Testis (tissue), 3 donors: ENCODE data around the gene TWNK. TPM values are rescaled to one million over a fixed set of nuclear protein-coding genes. Genes with fewer than 3 reads are reported as not detected.

ENCODE experiments used
- DNase-seq: peaks from one replicate; pipeline ENCODE4 v3.0.0-alpha.2; 2019
- H3K27ac ChIP-seq, 2 donors: fragments of 200-600 bp; sonication (generic); one replicate each; pipeline ENCODE4 v1.5.1; 2019
- H3K27me3 ChIP-seq: fragments of 200-600 bp; sonication (generic); one replicate; pipeline ENCODE4 v1.5.1; 2019
- H3K36me3 ChIP-seq: fragments of 200-600 bp; sonication (generic); one replicate; pipeline ENCODE4 v1.5.1; 2017; ENCODE audit warnings: low read depth; ENCODE audit errors: missing control alignments
- H3K4me1 ChIP-seq: fragments of 200-600 bp; sonication (generic); one replicate; pipeline ENCODE4 v1.5.1; 2019
- H3K4me3 ChIP-seq, 2 donors: fragments of 200-600 bp; sonication (generic); one replicate each; pipeline ENCODE4 v1.5.1; 2017 to 2019
- H3K9me3 ChIP-seq: fragments of 200-600 bp; sonication (generic); one replicate; pipeline ENCODE4 v1.5.1; 2017
- POLR2A ChIP-seq: fragments of 450-650 bp; IDR thresholded peaks from one replicate; pipeline ENCODE4 v1.6.1; 2017; ENCODE audit warnings: antibody characterized with exemption, mild to moderate bottlenecking, moderate library complexity
- WGBS, 2 donors: methylation state at CpG; one replicate each; pipeline ENCODE4 v1.1.5; 2018; 5-methylcytosine and 5-hydroxymethylcytosine counted together
- intact Hi-C: fragments of 100-400 bp; cut with DNase I; formaldehyde crosslinking; loops from one replicate; pipeline ENCODE4 v1.15.1; 2023; ENCODE audit warnings: low total_unique reads
- polyA plus RNA-seq: library from polyadenylated mRNA; stranded (reverse); fragments of 350-450 nt; fragmentation: Illumina TruSeq; extraction: RNeasy Lipid Tissue Mini Kit (QIAGEN cat#74804); gene quantifications from one replicate; pipeline ENCODE4 v1.2.3, GENCODE V29; 2014; ENCODE audit warnings: low read depth, low replicate concordance; ENCODE audit not compliant: insufficient read depth
- total RNA-seq, 2 donors: library from RNA; depleted of rRNA; stranded (reverse); fragments of >200 nt; gene quantifications; one replicate each; pipeline ENCODE4 v1.2.3, GENCODE V29; 2016
- TF ChIP-seq, protein P1 (sequence below), 3 experiments: fragments of 450-650 bp in 2 of 3; fragments of 200-600 bp in 1 of 3; sonication (generic) in 1 of 3; IDR thresholded peaks; one replicate each; pipeline ENCODE4 v1.5.1; 2016 to 2019; ENCODE audit warnings: antibody characterized with exemption in 3 of 3, mild to moderate bottlenecking in 2 of 3, moderate library complexity in 1 of 3

Gene TWNK
- total and polyA plus RNA-seq, 3 donors from 2014 or later: 24.4 to 31.1 (median 26.4) TPM

DNA sequence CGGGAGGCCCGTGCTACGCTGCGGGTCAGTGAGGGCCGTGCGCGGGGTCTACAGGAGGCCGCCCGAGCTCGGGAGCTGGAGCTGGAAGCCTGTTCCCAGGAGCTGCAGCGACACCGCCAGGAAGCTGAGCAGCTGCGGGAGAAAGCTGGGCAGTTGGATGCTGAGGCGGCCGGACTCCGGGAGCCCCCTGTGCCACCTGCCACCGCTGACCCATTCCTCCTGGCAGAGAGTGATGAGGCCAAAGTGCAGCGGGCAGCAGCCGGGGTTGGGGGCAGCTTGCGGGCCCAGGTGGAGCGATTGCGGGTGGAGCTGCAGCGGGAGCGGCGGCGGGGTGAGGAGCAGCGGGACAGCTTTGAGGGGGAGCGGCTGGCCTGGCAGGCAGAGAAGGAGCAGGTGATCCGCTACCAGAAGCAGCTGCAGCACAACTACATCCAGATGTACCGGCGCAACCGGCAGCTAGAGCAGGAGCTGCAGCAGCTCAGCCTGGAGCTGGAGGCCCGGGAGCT is 19.3 kb downstream of the TWNK start:
- DNase-seq: peak; percentile 44
- Histone ChIP-seq H3K27me3 (no peaks in the 10 kb centered on the region), H3K36me3 (no peaks in the 10 kb centered on the region), H3K4me1 (peaks cover 28% of the 10 kb centered on the region), H3K27ac (peak overlapping the region in 1 of 2 donors; percentile 50), H3K9me3 (no peaks in the 10 kb centered on the region), H3K4me3 (no peak overlapping the region)
- intact Hi-C loops: no loop called here
- WGBS, 2 donors: 72 to 89% methylated on average over 24 to 32 of the region's 33 CpGs
- TF ChIP-seq, protein P1, sequence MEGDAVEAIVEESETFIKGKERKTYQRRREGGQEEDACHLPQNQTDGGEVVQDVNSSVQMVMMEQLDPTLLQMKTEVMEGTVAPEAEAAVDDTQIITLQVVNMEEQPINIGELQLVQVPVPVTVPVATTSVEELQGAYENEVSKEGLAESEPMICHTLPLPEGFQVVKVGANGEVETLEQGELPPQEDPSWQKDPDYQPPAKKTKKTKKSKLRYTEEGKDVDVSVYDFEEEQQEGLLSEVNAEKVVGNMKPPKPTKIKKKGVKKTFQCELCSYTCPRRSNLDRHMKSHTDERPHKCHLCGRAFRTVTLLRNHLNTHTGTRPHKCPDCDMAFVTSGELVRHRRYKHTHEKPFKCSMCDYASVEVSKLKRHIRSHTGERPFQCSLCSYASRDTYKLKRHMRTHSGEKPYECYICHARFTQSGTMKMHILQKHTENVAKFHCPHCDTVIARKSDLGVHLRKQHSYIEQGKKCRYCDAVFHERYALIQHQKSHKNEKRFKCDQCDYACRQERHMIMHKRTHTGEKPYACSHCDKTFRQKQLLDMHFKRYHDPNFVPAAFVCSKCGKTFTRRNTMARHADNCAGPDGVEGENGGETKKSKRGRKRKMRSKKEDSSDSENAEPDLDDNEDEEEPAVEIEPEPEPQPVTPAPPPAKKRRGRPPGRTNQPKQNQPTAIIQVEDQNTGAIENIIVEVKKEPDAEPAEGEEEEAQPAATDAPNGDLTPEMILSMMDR (IDR thresholded peaks at IDR 0.05): no peak
- no peak for TF ChIP-seq POLR2A

DNA sequence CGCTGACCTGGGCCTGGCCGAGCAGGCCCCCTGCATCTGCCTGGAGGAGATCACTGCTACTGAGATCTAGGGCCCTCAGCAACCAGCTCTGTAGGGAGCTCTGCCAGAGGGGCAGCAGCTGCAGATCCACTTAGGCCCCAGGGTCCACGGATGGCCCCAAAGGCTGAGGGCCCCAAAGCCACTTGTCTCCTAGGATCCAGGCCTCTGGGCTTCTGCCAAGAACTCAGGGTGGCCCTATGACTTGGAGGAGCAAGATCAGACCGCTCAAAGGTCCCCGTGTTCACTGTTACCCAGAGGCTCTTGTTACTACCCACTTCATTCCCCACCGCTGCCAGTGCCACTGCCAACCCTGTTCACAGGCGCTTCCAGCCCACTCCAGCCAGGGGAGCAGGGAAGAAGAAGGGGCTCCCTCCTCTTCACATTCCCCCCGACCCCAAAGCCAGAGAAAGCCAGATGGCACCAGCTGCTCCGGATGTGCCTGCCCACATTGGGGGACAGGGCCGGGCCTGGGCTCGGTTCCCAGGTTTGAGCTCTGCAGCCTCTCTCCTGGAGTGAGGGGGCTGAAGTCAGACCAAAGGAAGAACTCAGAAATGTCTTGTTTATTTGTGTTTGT is 19.9 kb downstream of the TWNK start:
- H3K4me1 ChIP-seq: peaks cover 22% of the 10 kb centered on the region
- H3K27me3 ChIP-seq: no peaks in the 10 kb centered on the region
- DNase-seq: no peak
- no peaks in the 10 kb centered on the region for H3K36me3 ChIP-seq
- H3K4me3 ChIP-seq: no peak overlapping the region
- H3K9me3 ChIP-seq: no peaks in the 10 kb centered on the region
- intact Hi-C loops: no loop called here
- TF ChIP-seq POLR2A: no peak
- TF ChIP-seq, protein P1 (IDR thresholded peaks at IDR 0.05): no peak
- 50 to 63% methylated on average over 8 to 11 of the region's 11 CpGs for WGBS, 2 donors
- H3K27ac ChIP-seq: peak overlapping the region in 1 of 2 donors; percentile 50

DNA sequence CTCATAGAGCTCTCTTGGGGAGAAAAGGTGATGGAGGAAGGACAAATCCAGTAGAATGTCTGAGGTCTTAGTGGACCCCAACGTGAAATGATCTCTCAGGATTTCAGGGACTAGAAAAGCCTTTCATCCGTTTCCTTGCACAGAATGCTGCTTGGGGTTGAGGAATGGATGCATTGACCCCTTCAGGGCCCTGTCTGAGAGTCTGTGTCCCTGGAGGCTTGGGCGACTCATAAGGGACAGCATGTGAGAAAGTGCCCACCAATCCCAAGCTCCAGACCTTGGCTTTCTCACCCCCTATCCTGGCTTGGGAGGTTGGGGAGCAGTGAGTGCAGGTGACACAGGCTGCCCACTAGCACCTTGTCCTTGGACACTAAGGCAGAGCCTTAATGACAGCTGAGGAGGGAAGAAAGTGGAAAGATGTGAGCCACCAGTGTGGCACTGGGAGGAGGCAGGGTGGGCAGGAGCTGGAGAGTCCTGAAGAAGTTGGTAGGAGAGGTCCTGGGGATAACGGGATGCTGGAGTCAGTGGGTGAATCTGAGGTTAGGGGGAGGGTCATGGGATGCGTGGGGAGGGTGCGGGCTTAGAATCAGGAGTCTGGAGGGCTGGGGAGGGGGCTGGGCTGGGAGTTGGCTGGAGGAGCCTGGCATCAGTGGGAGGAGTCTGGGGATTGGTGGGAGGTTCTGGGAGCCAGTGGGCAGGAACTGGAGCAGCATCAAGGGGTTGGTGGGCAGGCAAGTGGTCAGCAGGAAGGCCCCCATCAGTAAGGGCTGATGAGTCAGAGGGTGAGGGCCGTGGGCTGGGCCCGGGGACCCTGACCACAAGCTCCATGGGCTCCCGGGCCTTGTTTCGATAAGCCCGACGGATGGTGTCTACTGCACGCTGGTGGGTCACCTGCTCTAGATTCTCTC is 20.8 kb downstream of the TWNK start:
- H3K4me1 ChIP-seq: peaks cover 24% of the 10 kb centered on the region
- no peak overlapping the region for H3K4me3 ChIP-seq
- peak overlapping the region; percentile 39 to 50 for H3K27ac ChIP-seq
- 62 to 65% methylated on average over 6 to 13 of the region's 13 CpGs for WGBS, 2 donors
- intact Hi-C loops: no loop called here
- no peaks in the 10 kb centered on the region for H3K27me3 ChIP-seq
- no peaks in the 10 kb centered on the region for H3K36me3 ChIP-seq
- DNase-seq: no peak
- no peaks in the 10 kb centered on the region for H3K9me3 ChIP-seq
- TF ChIP-seq, protein P1 (IDR thresholded peaks at IDR 0.05): no peak
- no peak for TF ChIP-seq POLR2A

DNA sequence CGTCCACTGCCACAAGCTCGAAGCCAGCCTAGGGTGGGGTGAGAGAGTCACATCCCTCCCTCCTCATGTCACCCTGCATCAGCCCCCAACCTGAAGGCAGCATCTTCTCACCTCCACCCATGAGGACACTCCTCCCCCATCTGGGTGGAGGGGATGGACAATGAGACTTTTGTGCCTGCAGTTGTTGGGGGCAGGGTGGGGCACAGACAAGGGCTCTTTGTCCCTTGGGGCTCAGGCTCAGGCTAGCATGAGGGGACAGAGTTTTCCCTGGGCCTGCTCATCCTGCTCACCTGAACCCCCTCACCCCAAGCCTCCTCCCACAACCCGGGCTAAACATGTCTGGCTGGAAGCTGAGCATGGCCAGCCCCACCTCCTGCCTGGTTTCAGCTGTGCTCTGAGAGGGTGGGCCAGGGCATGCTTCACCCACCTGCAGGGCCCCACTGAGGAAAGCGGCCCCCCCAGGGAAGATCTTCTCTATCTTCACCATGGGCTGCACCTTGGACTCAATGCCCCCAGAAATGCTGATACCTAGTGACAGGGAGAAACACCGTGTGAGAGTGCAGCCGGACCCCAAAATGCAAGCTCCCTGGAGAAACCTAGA is 21.6 kb downstream of the TWNK start:
- Histone ChIP-seq H3K9me3 (no peaks in the 10 kb centered on the region), H3K27ac (peak overlapping the region; percentile 39 to 50), H3K4me3 (no peak overlapping the region), H3K4me1 (peaks cover 26% of the 10 kb centered on the region), H3K36me3 (no peaks in the 10 kb centered on the region), H3K27me3 (no peaks in the 10 kb centered on the region)
- TF ChIP-seq, protein P1 (IDR thresholded peaks at IDR 0.05): no peak
- TF ChIP-seq POLR2A: no peak
- intact Hi-C loops: no loop called here
- WGBS, 2 donors: 73 to 97% methylated on average over 3 to 6 of the region's 6 CpGs
- DNase-seq: no peak
